Ascending aorta (tissue), 2 donors: ENCODE measurements around the gene HBA2. TPM values are rescaled to one million over a fixed set of nuclear protein-coding genes. Genes with fewer than 3 reads are reported as not detected.
"Not testable (repeated sequence)": the region's sequence is repeated elsewhere in the genome, so short reads cannot be mapped to it uniquely, and the experiment has no call there.

ENCODE experiments used
- DNase-seq, 2 donors: peaks; one replicate each; pipeline ENCODE4 v3.0.0-alpha.2; 2019; ENCODE audit warnings: low spot score in 2 of 2
- H3K27ac ChIP-seq, 2 donors: fragments of 200-600 bp; sonication (generic); one replicate each; pipeline ENCODE4 v1.5.1; 2016 to 2017; ENCODE audit warnings: mild to moderate bottlenecking in 1 of 2
- H3K27me3 ChIP-seq: fragments of 200-600 bp; sonication (generic); one replicate; pipeline ENCODE4 v1.5.1; 2017
- H3K36me3 ChIP-seq, 2 donors: fragments of 200-600 bp; sonication (generic); one replicate each; pipeline ENCODE4 v1.5.1; 2016
- H3K4me1 ChIP-seq, 2 donors: fragments of 200-600 bp; sonication (generic); one replicate each; pipeline ENCODE4 v1.5.1; 2016 to 2017; ENCODE audit warnings: mild to moderate bottlenecking in 1 of 2
- H3K4me3 ChIP-seq, 2 donors: fragments of 200-600 bp; sonication (generic); one replicate each; pipeline ENCODE4 v1.5.1; 2016 to 2017; ENCODE audit warnings: mild to moderate bottlenecking in 1 of 2
- H3K9me3 ChIP-seq, 2 donors: fragments of 200-600 bp; sonication (generic); one replicate each; pipeline ENCODE4 v1.5.1; 2016
- intact Hi-C: fragments of 100-400 bp; cut with DNase I; formaldehyde crosslinking; loops from one replicate; pipeline ENCODE4 v1.15.1; 2023
- total RNA-seq: library from RNA; depleted of rRNA; stranded (reverse); fragments of >200 nt; gene quantifications from one replicate; pipeline ENCODE4 v1.1.0, GENCODE V29; 2016
- TF ChIP-seq, protein P1 (sequence below), 3 experiments: fragments of 200-600 bp in 2 of 3; fragments of 450-650 bp in 1 of 3; sonication (generic) in 2 of 3; IDR thresholded peaks; one replicate each; pipeline ENCODE4 v1.5.1; 2016 to 2019; ENCODE audit warnings: antibody characterized with exemption in 3 of 3, mild to moderate bottlenecking in 1 of 3, moderate library complexity in 1 of 3

Gene HBA2
- total RNA-seq, 1 donor from 2014 or later: 4,439 TPM

DNA sequence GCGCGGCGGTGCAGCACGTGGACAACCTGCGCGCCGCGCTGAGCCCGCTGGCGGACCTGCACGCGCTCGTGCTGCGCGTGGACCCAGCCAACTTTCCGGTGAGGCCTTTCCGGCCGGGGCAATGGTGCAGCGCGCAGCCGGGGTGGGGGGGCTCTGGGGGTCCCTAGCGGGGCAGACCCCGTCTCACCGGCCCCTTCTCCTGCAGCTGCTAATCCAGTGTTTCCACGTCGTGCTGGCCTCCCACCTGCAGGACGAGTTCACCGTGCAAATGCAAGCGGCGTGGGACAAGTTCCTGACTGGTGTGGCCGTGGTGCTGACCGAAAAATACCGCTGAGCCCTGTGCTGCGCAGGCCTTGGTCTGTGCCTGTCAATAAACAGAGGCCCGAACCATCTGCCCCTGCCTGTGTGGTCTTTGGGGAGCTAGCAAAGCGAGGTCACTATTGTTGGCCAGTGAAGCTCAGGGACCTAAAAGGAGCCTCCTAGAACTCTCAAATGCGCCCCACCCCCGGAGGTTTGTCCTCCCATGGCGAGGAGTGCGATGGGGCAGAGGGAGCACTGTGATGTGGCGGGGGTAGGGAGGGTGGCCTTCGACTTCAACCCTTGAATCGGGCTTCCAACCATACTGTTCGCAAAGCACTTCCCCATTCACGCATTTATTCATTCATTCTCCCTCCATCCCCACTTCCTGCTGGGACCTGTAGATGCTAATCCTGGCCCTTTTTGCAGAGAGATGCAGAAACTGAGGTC, 6.1 kb upstream of the HBA2 start:
- Histone ChIP-seq H3K36me3 (no peaks in the 10 kb centered on the region), H3K9me3 (no peaks in the 10 kb centered on the region), H3K4me1 (peaks cover 0 to 12% of the 10 kb centered on the region in 2 donors), H3K4me3 (no peak overlapping the region), H3K27ac (no peak overlapping the region), H3K27me3 (peaks cover 25% of the 10 kb centered on the region)
- intact Hi-C loops: no loop called here
- DNase-seq: no peak
- TF ChIP-seq, protein P1, sequence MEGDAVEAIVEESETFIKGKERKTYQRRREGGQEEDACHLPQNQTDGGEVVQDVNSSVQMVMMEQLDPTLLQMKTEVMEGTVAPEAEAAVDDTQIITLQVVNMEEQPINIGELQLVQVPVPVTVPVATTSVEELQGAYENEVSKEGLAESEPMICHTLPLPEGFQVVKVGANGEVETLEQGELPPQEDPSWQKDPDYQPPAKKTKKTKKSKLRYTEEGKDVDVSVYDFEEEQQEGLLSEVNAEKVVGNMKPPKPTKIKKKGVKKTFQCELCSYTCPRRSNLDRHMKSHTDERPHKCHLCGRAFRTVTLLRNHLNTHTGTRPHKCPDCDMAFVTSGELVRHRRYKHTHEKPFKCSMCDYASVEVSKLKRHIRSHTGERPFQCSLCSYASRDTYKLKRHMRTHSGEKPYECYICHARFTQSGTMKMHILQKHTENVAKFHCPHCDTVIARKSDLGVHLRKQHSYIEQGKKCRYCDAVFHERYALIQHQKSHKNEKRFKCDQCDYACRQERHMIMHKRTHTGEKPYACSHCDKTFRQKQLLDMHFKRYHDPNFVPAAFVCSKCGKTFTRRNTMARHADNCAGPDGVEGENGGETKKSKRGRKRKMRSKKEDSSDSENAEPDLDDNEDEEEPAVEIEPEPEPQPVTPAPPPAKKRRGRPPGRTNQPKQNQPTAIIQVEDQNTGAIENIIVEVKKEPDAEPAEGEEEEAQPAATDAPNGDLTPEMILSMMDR (IDR thresholded peaks at IDR 0.05): no peak

DNA sequence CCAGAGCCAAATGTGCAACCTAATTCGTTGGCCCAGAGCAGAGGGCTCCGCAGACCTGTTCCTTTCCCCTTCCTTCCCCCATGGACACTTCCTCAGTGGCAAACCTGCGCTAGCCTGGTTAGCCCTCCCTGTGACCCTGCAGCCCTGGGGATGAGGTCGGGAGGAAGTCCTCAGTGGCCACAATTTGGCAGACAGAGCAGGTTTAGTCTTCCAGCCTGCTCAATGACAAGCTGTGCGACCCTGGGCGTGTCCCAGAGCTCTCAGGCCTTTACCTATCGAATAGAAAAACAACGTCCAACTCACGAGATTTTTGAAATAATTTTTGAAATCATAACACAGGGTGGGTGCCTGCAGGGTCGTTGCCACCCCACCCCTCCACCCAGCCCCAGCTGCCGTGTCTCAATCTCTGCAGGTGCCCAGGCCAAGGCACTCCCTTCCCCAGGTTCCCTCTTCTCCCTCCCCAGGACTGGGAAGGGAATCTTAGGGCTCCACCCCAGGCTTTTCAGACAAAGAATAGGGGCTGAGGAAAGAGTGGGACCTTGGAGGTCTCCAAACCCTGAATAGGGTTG, 5.5 kb upstream of the HBA2 start:
- DNase-seq: no peak
- H3K36me3 ChIP-seq: no peaks in the 10 kb centered on the region
- no peaks in the 10 kb centered on the region for H3K9me3 ChIP-seq
- TF ChIP-seq, protein P1 (IDR thresholded peaks at IDR 0.05): no peak
- peaks cover 25% of the 10 kb centered on the region for H3K27me3 ChIP-seq
- no peak overlapping the region for H3K27ac ChIP-seq
- intact Hi-C loops: no loop called here
- H3K4me3 ChIP-seq: no peak overlapping the region
- peaks cover 0 to 12% of the 10 kb centered on the region in 2 donors for H3K4me1 ChIP-seq

DNA sequence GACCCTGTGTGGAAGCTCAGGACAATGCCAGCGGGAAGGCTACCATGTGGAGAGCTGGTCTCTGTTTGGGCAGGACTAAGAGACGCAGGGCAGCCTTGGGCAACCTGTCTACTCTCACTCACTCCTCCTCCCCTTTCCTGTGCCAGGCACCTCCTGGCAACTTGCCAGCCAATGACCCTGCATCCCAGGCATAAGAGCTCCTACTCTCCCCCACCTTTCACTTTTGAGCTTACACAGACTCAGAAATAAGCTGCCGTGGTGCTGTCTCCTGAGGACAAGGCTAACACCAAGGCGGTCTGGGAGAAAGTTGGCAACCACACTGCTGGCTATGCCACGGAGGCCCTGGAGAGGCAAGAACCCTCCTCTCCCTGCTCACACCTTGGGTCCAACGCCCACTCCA, 4.3 kb upstream of the HBA2 start:
- intact Hi-C loops: no loop called here
- DNase-seq: no peak
- Histone ChIP-seq H3K27me3 (peaks cover 25% of the 10 kb centered on the region), H3K4me1 (peaks cover 0 to 12% of the 10 kb centered on the region in 2 donors), H3K9me3 (no peaks in the 10 kb centered on the region), H3K27ac (no peak overlapping the region), H3K4me3 (no peak overlapping the region), H3K36me3 (no peaks in the 10 kb centered on the region)
- TF ChIP-seq, protein P1 (IDR thresholded peaks at IDR 0.05): no peak

DNA sequence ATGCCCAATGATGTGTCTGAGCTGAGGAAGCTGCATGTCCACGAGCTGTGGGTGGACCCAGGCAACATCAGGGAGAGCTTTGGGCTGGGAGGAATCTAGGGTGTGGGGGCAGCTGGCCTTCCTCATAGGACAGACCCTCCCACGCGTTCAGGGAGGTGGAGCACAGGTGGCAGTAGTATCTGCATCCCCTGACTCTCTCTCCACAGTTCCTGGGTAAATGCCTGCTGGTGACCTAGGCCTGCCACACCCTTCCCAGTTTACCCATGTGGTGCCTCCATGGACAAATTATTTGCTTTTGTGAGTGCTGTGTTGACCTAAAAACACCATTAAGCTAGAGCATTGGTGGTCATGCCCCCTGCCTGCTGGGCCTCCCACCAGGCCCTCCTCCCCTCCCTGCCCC, 3.7 kb upstream of the HBA2 start:
- H3K27me3 ChIP-seq: peaks cover 25% of the 10 kb centered on the region
- H3K4me1 ChIP-seq: peaks cover 0 to 12% of the 10 kb centered on the region in 2 donors

DNA sequence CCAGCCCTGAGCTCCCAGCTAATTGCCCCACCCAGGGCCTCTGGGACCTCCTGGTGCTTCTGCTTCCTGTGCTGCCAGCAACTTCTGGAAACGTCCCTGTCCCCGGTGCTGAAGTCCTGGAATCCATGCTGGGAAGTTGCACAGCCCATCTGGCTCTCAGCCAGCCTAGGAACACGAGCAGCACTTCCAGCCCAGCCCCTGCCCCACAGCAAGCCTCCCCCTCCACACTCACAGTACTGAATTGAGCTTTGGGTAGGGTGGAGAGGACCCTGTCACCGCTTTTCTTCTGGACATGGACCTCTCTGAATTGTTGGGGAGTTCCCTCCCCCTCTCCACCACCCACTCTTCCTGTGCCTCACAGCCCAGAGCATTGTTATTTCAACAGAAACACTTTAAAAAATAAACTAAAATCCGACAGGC, 2.6 kb upstream of the HBA2 start:
- H3K4me3 ChIP-seq, intact Hi-C loops, H3K36me3 ChIP-seq, H3K27ac ChIP-seq, H3K9me3 ChIP-seq, DNase-seq: not testable (repeated sequence)
- Histone ChIP-seq H3K4me1 (peaks cover 0 to 12% of the 10 kb centered on the region in 2 donors), H3K27me3 (peaks cover 23% of the 10 kb centered on the region)

More for the DNA sequence above, 3.7 kb upstream of the HBA2 start:
- H3K36me3 ChIP-seq: no peaks in the 10 kb centered on the region
- no peaks in the 10 kb centered on the region for H3K9me3 ChIP-seq
- H3K27ac ChIP-seq: no peak overlapping the region
- TF ChIP-seq, protein P1 (IDR thresholded peaks at IDR 0.05): no peak
- intact Hi-C loops: no loop called here
- no peak overlapping the region for H3K4me3 ChIP-seq
- DNase-seq: no peak

DNA sequence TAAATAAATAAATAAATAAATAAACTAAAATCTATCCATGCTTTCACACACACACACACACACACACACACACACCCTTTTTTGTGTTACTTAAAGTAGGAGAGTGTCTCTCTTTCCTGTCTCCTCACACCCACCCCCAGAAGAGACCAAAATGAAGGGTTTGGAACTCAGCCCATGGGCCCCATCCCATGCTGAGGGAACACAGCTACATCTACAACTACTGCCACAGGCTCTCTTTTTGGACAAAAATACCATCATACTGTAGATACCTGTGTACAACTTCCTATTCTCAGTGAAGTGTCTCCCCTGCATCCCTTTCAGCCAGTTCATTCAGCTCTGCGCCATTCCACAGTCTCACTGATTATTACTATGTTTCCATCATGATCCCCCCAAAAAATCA, 1.9 kb upstream of the HBA2 start:
- Histone ChIP-seq H3K4me1 (peaks cover 0 to 5% of the 10 kb centered on the region in 2 donors), H3K27ac (no peak overlapping the region), H3K9me3 (no peaks in the 10 kb centered on the region), H3K27me3 (peaks cover 16% of the 10 kb centered on the region), H3K36me3 (no peaks in the 10 kb centered on the region), H3K4me3 (no peak overlapping the region)
- DNase-seq: no peak
- TF ChIP-seq, protein P1 (IDR thresholded peaks at IDR 0.05): no peak
- intact Hi-C loops: no loop called here

DNA sequence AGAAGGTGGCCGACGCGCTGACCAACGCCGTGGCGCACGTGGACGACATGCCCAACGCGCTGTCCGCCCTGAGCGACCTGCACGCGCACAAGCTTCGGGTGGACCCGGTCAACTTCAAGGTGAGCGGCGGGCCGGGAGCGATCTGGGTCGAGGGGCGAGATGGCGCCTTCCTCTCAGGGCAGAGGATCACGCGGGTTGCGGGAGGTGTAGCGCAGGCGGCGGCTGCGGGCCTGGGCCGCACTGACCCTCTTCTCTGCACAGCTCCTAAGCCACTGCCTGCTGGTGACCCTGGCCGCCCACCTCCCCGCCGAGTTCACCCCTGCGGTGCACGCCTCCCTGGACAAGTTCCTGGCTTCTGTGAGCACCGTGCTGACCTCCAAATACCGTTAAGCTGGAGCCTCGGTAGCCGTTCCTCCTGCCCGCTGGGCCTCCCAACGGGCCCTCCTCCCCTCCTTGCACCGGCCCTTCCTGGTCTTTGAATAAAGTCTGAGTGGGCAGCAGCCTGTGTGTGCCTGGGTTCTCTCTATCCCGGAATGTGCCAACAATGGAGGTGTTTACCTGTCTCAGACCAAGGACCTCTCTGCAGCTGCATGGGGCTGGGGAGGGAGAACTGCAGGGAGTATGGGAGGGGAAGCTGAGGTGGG, 657 bp downstream of the HBA2 start:
- H3K36me3 ChIP-seq, H3K9me3 ChIP-seq, DNase-seq, H3K27me3 ChIP-seq, H3K4me1 ChIP-seq, intact Hi-C loops, H3K4me3 ChIP-seq, H3K27ac ChIP-seq: not testable (repeated sequence)

DNA sequence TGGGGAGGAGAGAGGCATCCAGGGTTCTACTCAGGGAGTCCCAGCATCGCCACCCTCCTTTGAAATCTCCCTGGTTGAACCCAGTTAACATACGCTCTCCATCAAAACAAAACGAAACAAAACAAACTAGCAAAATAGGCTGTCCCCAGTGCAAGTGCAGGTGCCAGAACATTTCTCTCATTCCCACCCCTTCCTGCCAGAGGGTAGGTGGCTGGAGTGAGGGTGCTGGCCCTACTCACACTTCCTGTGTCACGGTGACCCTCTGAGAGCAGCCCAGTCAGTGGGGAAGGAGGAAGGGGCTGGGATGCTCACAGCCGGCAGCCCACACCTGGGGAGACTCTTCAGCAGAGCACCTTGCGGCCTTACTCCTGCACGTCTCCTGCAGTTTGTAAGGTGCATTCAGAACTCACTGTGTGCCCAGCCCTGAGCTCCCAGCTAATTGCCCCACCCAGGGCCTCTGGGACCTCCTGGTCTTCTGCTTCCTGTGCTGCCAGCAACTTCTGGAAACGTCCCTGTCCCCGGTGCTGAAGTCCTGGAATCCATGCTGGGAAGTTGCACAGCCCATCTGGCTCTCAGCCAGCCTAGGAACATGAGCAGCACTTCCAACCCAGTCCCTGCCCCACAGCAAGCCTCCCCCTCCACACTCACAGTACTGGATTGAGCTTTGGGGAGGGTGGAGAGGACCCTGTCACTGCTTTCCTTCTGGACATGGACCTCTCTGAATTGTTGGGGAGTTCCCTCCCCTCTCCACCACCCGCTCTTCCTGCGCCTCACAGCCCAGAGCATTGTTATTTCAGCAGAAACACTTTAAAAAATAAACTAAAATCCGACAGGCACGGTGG, 1.5 kb downstream of the HBA2 start:
- H3K9me3 ChIP-seq, intact Hi-C loops, H3K27me3 ChIP-seq, DNase-seq, H3K4me1 ChIP-seq, H3K27ac ChIP-seq, H3K36me3 ChIP-seq, H3K4me3 ChIP-seq: not testable (repeated sequence)
